K562 (cell line): ENCODE measurements around the gene LMTK2. TPM values are rescaled to one million over a fixed set of nuclear protein-coding genes. Genes with fewer than 3 reads are reported as not detected.

Experiments used
- BRD4 ChIP-seq: fragments of 200-600 bp; sonication (generic); IDR thresholded peaks from 2 replicates; pipeline ENCODE4 v1.6.1; 2017; ENCODE audit warnings: inconsistent platforms
- CTBP1 ChIP-seq: fragments of 450-650 bp; IDR thresholded peaks from 2 replicates; pipeline ENCODE4 v1.6.1; 2016; ENCODE audit warnings: borderline replicate concordance
- DMBX1 ChIP-seq: fragments of 250-450 bp; sonication (Bioruptor Pico); IDR thresholded peaks from 2 replicates; pipeline ENCODE4 v1.8.0; 2022; ENCODE audit warnings: inconsistent platforms, mild to moderate bottlenecking, moderate library complexity, borderline replicate concordance
- ELF1 ChIP-seq: fragments of 200-800 bp; sonication (Bioruptor generic); IDR thresholded peaks from 2 replicates; pipeline ENCODE4 v1.6.1; 2016; ENCODE audit warnings: missing genetic modification characterization, missing compliant biosample characterization
- GTF2A2 ChIP-seq: IDR thresholded peaks from 2 replicates; pipeline ENCODE4 v1.6.1; 2016; ENCODE audit warnings: mild to moderate bottlenecking, missing genetic modification characterization, missing compliant biosample characterization
- IFI16 ChIP-seq: fragments of 250-450 bp; sonication (Bioruptor Pico); IDR thresholded peaks from 2 replicates; pipeline ENCODE4 v2.1.2; 2022; ENCODE audit warnings: mild to moderate bottlenecking, inconsistent platforms
- MED1 ChIP-seq: sonication (generic); formaldehyde crosslinking; IDR thresholded peaks from 2 replicates; pipeline ENCODE4 v1.8.1; 2023; ENCODE audit warnings: missing genetic modification reagents, borderline replicate concordance
- NBN ChIP-seq: fragments of 450-650 bp; IDR thresholded peaks from 2 replicates; pipeline ENCODE4 v1.6.1; 2016; ENCODE audit warnings: low read depth, mild to moderate bottlenecking
- RAD21 ChIP-seq, 2 experiments: fragments of 250-450 bp in 1 of 2; fragments of 450-650 bp in 1 of 2; sonication (Bioruptor Pico) in 1 of 2; formaldehyde crosslinking in 1 of 2; IDR thresholded peaks in 1 of 2; conservative IDR thresholded peaks in 1 of 2; 2 replicates each; pipeline versions ENCODE4 v1.4.0 to v1.8.0; 2020 to 2022; ENCODE audit warnings: mild to moderate bottlenecking in 2 of 2, moderate library complexity in 1 of 2
- TCF3 ChIP-seq: sonication (generic); formaldehyde crosslinking; IDR thresholded peaks from 2 replicates; pipeline ENCODE4 v1.4.0; 2020; ENCODE audit warnings: mild to moderate bottlenecking, missing genetic modification reagents
- TEAD2 ChIP-seq: fragments of 450-650 bp; IDR thresholded peaks from 2 replicates; pipeline ENCODE4 v1.6.1; 2016; ENCODE audit warnings: missing genetic modification characterization, control low read depth, missing compliant biosample characterization
- TEAD4 ChIP-seq, 2 experiments: sonication (generic) in 1 of 2; formaldehyde crosslinking in 1 of 2; IDR thresholded peaks; 2 replicates each; pipeline versions ENCODE4 v1.6.1 to v1.8.0; 2012 to 2022; ENCODE audit warnings: borderline replicate concordance in 1 of 2, inconsistent platforms in 1 of 2, low read length in 1 of 2, mild to moderate bottlenecking in 1 of 2, missing genetic modification reagents in 1 of 2
- YY1 ChIP-seq, 3 experiments: IDR thresholded peaks; 2 replicates each; pipeline ENCODE4 v1.6.1; 2011; ENCODE audit warnings: low read length in 2 of 3, mild to moderate bottlenecking in 2 of 3, moderate library complexity in 2 of 3, borderline replicate concordance in 1 of 3, control low read depth in 1 of 3, low read depth in 1 of 3; ENCODE audit not compliant: insufficient read depth in 3 of 3, insufficient replicate concordance in 2 of 3, control insufficient read depth in 1 of 3, insufficient read length in 1 of 3; ENCODE audit errors: extremely low read depth in 1 of 3
- ZNF274 ChIP-seq: IDR thresholded peaks from 2 replicates; pipeline ENCODE4 v1.6.1; 2011; ENCODE audit warnings: low read depth, mild to moderate bottlenecking, low read length, moderate library complexity, borderline replicate concordance
- ZNF644 ChIP-seq: fragments of 200-800 bp; sonication (Bioruptor generic); IDR thresholded peaks from 2 replicates; pipeline ENCODE4 v1.6.1; 2016; ENCODE audit warnings: low read depth, missing genetic modification characterization, missing compliant biosample characterization
- polyA plus RNA-seq, 8 experiments: library from polyadenylated mRNA; depleted of rRNA in 4 of 8; stranded (reverse) in 5 of 8; unstranded in 3 of 8; fragments of >200 nt; fragmentation: Nextera tagmentation in 2 of 8; fragmentation: Illumina TruSeq in 1 of 8; extraction: Ambion mirVana in 2 of 8; extraction: Trizol in 1 of 8; gene quantifications; 2 replicates each; pipeline versions ENCODE4 v1.2.1 to v1.2.3, GENCODE V29; 2011 to 2014; ENCODE audit warnings: inconsistent platforms in 1 of 8, missing spikeins in 1 of 8
- total RNA-seq, 7 experiments: library from RNA; depleted of rRNA in 6 of 7; stranded (reverse); fragments of >200 nt in 6 of 7; fragmentation: Illumina TruSeq in 2 of 7; extraction: Trizol in 2 of 7; gene quantifications; 2 replicates each; pipeline versions ENCODE4 v1.2.1 to v1.2.3, GENCODE V29; 2011 to 2021; ENCODE audit warnings: low replicate concordance in 1 of 7
- TF ChIP-seq, protein P1 (sequence below): fragments of 250-450 bp; sonication (Bioruptor Pico); IDR thresholded peaks from 2 replicates; pipeline ENCODE4 v1.6.1; 2021; ENCODE audit warnings: mild to moderate bottlenecking
- TF ChIP-seq, protein P2 (sequence below), 2 experiments: fragments of 450-650 bp; conservative IDR thresholded peaks; 2 replicates each; pipeline ENCODE4 v1.6.1; 2017; ENCODE audit warnings: mild to moderate bottlenecking in 2 of 2, moderate library complexity in 2 of 2
- TF ChIP-seq, protein P3 (sequence below): fragments of 250-450 bp; sonication (Bioruptor Pico); IDR thresholded peaks from 2 replicates; pipeline ENCODE4 v1.8.0; 2022; ENCODE audit warnings: inconsistent platforms
- TF ChIP-seq, protein P4 (sequence below): fragments of 250-450 bp; sonication (Bioruptor Pico); IDR thresholded peaks from 2 replicates; pipeline ENCODE4 v1.4.0; 2020
- TF ChIP-seq, protein P5 (sequence below), 2 experiments: fragments of 450-650 bp in 1 of 2; sonication (generic) in 1 of 2; formaldehyde crosslinking; conservative IDR thresholded peaks; 2 replicates each; pipeline versions ENCODE4 v1.4.0 to v1.8.1; 2020 to 2022; ENCODE audit warnings: mild to moderate bottlenecking in 1 of 2, missing genetic modification reagents in 1 of 2

Gene LMTK2
- total and polyA plus RNA-seq, 9 of the 15 experiments (the other 6 are each of a cell fraction or from before 2014, with no cell fraction given): 0.78 to 16.4 (median 6.3) TPM

DNA sequence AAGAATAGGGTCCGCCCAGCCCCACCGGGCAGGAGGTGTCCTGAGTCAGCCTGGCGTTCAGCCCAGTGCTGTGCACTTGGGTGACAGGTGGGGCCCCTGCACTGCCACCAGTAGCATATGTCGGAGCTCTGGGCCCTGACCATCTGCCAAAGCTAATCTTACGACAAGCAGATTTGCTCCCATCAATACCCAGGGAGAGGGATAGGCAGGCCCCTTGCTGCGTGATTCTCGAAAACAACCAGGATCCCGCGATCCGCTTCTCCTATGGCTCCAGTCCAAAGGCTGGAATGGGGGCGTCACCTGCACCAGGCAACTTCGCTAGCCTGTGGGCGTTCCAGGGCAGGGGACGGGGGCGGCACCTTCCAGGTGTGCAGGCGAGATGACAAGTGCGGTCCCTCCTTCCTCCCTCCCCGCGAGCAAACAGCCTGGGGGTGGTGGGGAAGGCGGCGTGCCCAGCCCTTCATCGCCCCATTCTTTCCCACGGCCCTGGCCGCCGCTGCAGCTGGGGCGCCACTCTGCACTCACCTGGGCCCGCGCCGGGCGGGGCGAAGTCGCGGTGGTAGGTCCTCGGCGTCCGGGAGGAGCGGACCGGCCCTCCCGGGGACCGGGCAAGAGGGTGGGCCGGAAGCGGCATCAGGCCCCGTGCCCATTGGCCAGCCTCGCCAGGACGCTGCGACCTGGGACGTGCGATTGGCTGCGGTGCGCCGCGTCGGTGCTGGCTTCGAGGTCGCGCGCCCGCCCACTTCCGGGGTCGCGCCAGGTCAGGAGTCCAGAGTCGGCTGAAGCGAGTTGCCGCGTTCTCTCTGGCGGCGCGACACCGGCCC lies 145.2 kb downstream of the LMTK2 start, which contains the start of gene TECPR1 (continued):
- TF ChIP-seq TCF3 (CRISPR knock-in tag): no peak
- TF ChIP-seq, protein P1, sequence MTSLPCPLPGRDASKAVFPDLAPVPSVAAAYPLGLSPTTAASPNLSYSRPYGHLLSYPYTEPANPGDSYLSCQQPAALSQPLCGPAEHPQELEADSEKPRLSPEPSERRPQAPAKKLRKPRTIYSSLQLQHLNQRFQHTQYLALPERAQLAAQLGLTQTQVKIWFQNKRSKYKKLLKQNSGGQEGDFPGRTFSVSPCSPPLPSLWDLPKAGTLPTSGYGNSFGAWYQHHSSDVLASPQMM (CRISPR knock-in tag): no peak
- TF ChIP-seq ZNF274: no peak
- TF ChIP-seq TEAD2: no peak
- TF ChIP-seq CTBP1: peak; percentile 72; the same call in 1 of the 2 replicates
- no peak for TF ChIP-seq NBN
- peak; percentile 93 for TF ChIP-seq ELF1 (tag)
- TF ChIP-seq, protein P2, sequence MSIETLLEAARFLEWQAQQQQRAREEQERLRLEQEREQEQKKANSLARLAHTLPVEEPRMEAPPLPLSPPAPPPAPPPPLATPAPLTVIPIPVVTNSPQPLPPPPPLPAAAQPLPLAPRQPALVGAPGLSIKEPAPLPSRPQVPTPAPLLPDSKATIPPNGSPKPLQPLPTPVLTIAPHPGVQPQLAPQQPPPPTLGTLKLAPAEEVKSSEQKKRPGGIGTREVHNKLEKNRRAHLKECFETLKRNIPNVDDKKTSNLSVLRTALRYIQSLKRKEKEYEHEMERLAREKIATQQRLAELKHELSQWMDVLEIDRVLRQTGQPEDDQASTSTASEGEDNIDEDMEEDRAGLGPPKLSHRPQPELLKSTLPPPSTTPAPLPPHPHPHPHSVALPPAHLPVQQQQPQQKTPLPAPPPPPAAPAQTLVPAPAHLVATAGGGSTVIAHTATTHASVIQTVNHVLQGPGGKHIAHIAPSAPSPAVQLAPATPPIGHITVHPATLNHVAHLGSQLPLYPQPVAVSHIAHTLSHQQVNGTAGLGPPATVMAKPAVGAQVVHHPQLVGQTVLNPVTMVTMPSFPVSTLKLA (conservative IDR thresholded peaks at IDR 0.05): peak in 1 of 2 experiments; percentile 69; a peak in 2 of 4 replicates
- TF ChIP-seq YY1 (IDR thresholded peaks at IDR 0.05; ENCODE audit: borderline replicate concordance in 1 of 3, control insufficient read depth in 1 of 3, extremely low read depth in 1 of 3, insufficient read depth in 3 of 3, insufficient read length in 1 of 3, insufficient replicate concordance in 2 of 3, low read depth in 1 of 3, low read length in 2 of 3): peak in 1 of 3 experiments; percentile 9
- TF ChIP-seq RAD21 (CRISPR knock-in tag; conservative IDR thresholded peaks at IDR 0.05 in 1 of 2, IDR thresholded peaks at IDR 0.05 in 1 of 2): no peak
- TF ChIP-seq, protein P3, sequence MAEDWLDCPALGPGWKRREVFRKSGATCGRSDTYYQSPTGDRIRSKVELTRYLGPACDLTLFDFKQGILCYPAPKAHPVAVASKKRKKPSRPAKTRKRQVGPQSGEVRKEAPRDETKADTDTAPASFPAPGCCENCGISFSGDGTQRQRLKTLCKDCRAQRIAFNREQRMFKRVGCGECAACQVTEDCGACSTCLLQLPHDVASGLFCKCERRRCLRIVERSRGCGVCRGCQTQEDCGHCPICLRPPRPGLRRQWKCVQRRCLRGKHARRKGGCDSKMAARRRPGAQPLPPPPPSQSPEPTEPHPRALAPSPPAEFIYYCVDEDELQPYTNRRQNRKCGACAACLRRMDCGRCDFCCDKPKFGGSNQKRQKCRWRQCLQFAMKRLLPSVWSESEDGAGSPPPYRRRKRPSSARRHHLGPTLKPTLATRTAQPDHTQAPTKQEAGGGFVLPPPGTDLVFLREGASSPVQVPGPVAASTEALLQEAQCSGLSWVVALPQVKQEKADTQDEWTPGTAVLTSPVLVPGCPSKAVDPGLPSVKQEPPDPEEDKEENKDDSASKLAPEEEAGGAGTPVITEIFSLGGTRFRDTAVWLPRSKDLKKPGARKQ (CRISPR knock-in tag): no peak
- no peak for TF ChIP-seq MED1 (CRISPR knock-in tag)
- TF ChIP-seq BRD4: no peak
- TF ChIP-seq, protein P4, sequence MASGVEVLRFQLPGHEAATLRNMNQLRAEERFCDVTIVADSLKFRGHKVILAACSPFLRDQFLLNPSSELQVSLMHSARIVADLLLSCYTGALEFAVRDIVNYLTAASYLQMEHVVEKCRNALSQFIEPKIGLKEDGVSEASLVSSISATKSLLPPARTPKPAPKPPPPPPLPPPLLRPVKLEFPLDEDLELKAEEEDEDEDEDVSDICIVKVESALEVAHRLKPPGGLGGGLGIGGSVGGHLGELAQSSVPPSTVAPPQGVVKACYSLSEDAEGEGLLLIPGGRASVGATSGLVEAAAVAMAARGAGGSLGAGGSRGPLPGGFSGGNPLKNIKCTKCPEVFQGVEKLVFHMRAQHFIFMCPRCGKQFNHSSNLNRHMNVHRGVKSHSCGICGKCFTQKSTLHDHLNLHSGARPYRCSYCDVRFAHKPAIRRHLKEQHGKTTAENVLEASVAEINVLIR (CRISPR knock-in tag): peak; percentile 58
- TF ChIP-seq IFI16: no peak
- no peak for TF ChIP-seq GTF2A2 (tag)
- TF ChIP-seq, protein P5, sequence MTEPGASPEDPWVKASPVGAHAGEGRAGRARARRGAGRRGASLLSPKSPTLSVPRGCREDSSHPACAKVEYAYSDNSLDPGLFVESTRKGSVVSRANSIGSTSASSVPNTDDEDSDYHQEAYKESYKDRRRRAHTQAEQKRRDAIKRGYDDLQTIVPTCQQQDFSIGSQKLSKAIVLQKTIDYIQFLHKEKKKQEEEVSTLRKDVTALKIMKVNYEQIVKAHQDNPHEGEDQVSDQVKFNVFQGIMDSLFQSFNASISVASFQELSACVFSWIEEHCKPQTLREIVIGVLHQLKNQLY (CRISPR knock-in tag; conservative IDR thresholded peaks at IDR 0.05): no peak
- TF ChIP-seq ZNF644: no peak
- TF ChIP-seq DMBX1 (CRISPR knock-in tag): no peak
- TF ChIP-seq TEAD4 (IDR thresholded peaks at IDR 0.05; ENCODE audit: low read length): no peak
- no peak for TF ChIP-seq TEAD4 (CRISPR knock-in tag; IDR thresholded peaks at IDR 0.05; ENCODE audit: borderline replicate concordance)
